ENCODE results near the gene RAD51B. TPM values are rescaled to one million over a fixed set of nuclear protein-coding genes. Genes with fewer than 3 reads are reported as not detected.

RAD51B gene
- total RNA-seq, 1 experiment from 2014 or later, result 10.8 TPM

DNA sequence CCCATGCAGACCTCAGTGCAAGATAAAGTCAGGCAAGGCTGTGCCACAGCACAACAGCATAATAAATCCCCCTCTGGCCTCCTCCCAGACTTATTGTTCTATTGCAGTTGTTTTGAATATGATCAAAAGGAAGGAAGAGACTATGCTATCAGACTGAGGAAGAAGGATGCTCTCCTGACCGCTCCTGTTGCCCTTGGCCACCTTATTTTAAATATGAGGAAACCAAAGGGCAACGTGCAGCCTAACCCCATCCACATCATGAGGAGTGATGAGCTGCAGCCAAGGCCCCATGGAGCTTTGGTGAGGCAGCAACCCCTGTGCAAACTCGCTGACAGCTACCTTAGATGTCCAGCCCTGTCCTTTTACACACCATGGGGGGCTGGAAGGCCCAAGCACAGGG is 681.6 kb downstream of the RAD51B start:
- TF ChIP-seq, protein P1, sequence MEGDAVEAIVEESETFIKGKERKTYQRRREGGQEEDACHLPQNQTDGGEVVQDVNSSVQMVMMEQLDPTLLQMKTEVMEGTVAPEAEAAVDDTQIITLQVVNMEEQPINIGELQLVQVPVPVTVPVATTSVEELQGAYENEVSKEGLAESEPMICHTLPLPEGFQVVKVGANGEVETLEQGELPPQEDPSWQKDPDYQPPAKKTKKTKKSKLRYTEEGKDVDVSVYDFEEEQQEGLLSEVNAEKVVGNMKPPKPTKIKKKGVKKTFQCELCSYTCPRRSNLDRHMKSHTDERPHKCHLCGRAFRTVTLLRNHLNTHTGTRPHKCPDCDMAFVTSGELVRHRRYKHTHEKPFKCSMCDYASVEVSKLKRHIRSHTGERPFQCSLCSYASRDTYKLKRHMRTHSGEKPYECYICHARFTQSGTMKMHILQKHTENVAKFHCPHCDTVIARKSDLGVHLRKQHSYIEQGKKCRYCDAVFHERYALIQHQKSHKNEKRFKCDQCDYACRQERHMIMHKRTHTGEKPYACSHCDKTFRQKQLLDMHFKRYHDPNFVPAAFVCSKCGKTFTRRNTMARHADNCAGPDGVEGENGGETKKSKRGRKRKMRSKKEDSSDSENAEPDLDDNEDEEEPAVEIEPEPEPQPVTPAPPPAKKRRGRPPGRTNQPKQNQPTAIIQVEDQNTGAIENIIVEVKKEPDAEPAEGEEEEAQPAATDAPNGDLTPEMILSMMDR (conservative IDR thresholded peaks at IDR 0.05; ENCODE audit: low read depth, low read length), result no peak
- no peak for TF ChIP-seq EZH2phosphoT487 (IDR thresholded peaks at IDR 0.05; ENCODE audit: borderline replicate concordance, low read length)
- no peak for TF ChIP-seq EZH2 (IDR thresholded peaks at IDR 0.05; ENCODE audit: low read length, unreplicated experiment)
- Histone ChIP-seq H3F3A (ENCODE audit: low read length, unreplicated experiment) (no peaks in the 10 kb centered on the region), H3K79me2 (ENCODE audit: low read length) (no peaks in the 10 kb centered on the region), H3K4me3 (ENCODE audit: low read length) (no peak overlapping the region), H3K27ac (ENCODE audit: low read length) (no peak overlapping the region), H3K9me2 (replicated peaks; ENCODE audit: low read length) (no peaks in the 10 kb centered on the region), H3K9ac (ENCODE audit: low read length) (no peak overlapping the region), H2AFZ (ENCODE audit: low read length) (no peak overlapping the region), H3K4me2 (ENCODE audit: low read length) (no peak overlapping the region), H3K9me3 (ENCODE audit: low read length) (no peaks in the 10 kb centered on the region), H3K4me1 (ENCODE audit: insufficient read depth, low read length) (peaks cover 6% of the 10 kb centered on the region), H3K36me3 (ENCODE audit: low read depth, low read length) (no peaks in the 10 kb centered on the region), H3K27me3 (ENCODE audit: low read length) (no peaks in the 10 kb centered on the region), H4K20me1 (ENCODE audit: low read length) (no peaks in the 10 kb centered on the region)
- ATAC-seq, result no peak
- CTCF ChIA-PET, result interaction anchor here (0.5 kb wide), 1 partner anchor 170 kb away, joined by 5 read pairs; no protein-coding TSS in a partner anchor
- intact Hi-C loops (cut with micrococcal nuclease), result no loop called here
- POLR2A ChIA-PET (ENCODE audit: unreplicated experiment), result no interaction called here
- BruUV-seq (replicated peaks), result no TSS peak
- no peak for DNase-seq

DNA sequence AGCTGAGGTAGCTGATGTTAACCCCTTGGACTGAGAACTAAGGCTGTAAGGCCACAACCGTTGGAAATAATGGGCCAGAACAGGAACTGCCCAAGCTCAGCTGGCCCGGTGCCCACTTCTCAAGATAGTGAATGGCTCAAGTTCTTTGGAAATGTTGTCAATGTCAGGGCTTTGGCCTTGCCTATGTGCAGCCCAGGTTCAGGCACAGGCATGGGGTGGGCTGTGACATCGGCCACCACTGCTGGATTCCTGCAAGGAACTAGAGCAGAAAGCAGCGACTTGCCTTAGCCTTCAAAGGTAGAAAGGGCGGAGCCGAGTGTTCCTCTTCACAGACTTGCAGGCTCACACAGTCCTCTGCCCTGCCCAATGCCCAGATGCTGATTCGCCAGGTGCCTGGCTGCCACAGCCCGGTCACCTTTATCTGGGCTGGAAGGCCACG is 682.1 kb downstream of the RAD51B start:
- ChIA-PET CTCF (no interaction called here), POLR2A (ENCODE audit: unreplicated experiment) (no interaction called here)
- no peak overlapping the region for H3K9ac ChIP-seq (ENCODE audit: low read length)

DNA sequence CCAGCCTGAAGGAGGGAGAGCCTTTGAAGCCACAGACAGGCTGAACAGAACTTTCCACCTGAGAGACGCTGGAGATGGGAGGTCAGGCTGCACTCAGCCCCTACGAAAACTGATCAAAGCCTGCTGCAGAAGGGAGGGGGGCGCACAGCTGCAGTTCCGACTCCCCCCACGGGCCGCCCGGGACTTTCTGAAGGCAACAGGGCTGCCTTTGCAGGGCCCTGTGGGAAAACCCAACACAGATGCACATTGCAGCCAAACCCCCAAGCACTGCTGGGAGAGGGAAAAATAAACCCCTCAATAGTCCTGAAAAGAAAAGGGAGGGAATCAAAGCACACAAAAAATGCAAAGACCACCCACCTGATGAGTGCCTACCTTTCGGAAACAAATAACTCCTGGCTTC is 682.7 kb downstream of the RAD51B start:
- Histone ChIP-seq H3K4me1 (ENCODE audit: insufficient read depth, low read length) (peaks cover 16% of the 10 kb centered on the region), H3K4me2 (ENCODE audit: low read length) (no peak overlapping the region), H3K9ac (ENCODE audit: low read length) (no peak overlapping the region), H3K9me2 (replicated peaks; ENCODE audit: low read length) (no peaks in the 10 kb centered on the region), H3K36me3 (ENCODE audit: low read depth, low read length) (no peaks in the 10 kb centered on the region), H3F3A (ENCODE audit: low read length, unreplicated experiment) (no peaks in the 10 kb centered on the region), H3K79me2 (ENCODE audit: low read length) (no peaks in the 10 kb centered on the region), H3K4me3 (ENCODE audit: low read length) (no peak overlapping the region), H4K20me1 (ENCODE audit: low read length) (no peaks in the 10 kb centered on the region), H2AFZ (ENCODE audit: low read length) (no peak overlapping the region), H3K27ac (ENCODE audit: low read length) (no peak overlapping the region), H3K27me3 (ENCODE audit: low read length) (no peaks in the 10 kb centered on the region), H3K9me3 (ENCODE audit: low read length) (no peaks in the 10 kb centered on the region)
- no peak for ATAC-seq
- no peak for DNase-seq
- ChIA-PET CTCF (no interaction called here), POLR2A (ENCODE audit: unreplicated experiment) (no interaction called here)
- no TSS peak for BruUV-seq (replicated peaks)
- intact Hi-C loops (cut with micrococcal nuclease), result no loop called here
- TF ChIP-seq, protein P1 (conservative IDR thresholded peaks at IDR 0.05; ENCODE audit: low read depth, low read length), result no peak
- no peak for TF ChIP-seq EZH2phosphoT487 (IDR thresholded peaks at IDR 0.05; ENCODE audit: borderline replicate concordance, low read length)
- TF ChIP-seq EZH2 (IDR thresholded peaks at IDR 0.05; ENCODE audit: low read length, unreplicated experiment), result no peak

More for the DNA sequence above, 682.1 kb downstream of the RAD51B start:
- Histone ChIP-seq H3K36me3 (ENCODE audit: low read depth, low read length) (no peaks in the 10 kb centered on the region), H3K4me2 (ENCODE audit: low read length) (no peak overlapping the region), H3K79me2 (ENCODE audit: low read length) (no peaks in the 10 kb centered on the region), H3K4me1 (ENCODE audit: insufficient read depth, low read length) (peaks cover 10% of the 10 kb centered on the region), H4K20me1 (ENCODE audit: low read length) (no peaks in the 10 kb centered on the region), H3K27ac (ENCODE audit: low read length) (no peak overlapping the region), H3K9me2 (replicated peaks; ENCODE audit: low read length) (no peaks in the 10 kb centered on the region), H3K4me3 (ENCODE audit: low read length) (no peak overlapping the region), H3K9me3 (ENCODE audit: low read length) (no peaks in the 10 kb centered on the region), H2AFZ (ENCODE audit: low read length) (no peak overlapping the region), H3F3A (ENCODE audit: low read length, unreplicated experiment) (no peaks in the 10 kb centered on the region), H3K27me3 (ENCODE audit: low read length) (no peaks in the 10 kb centered on the region)
- ATAC-seq, result no peak
- no peak for DNase-seq
- no peak for TF ChIP-seq EZH2phosphoT487 (IDR thresholded peaks at IDR 0.05; ENCODE audit: borderline replicate concordance, low read length)
- TF ChIP-seq, protein P1 (conservative IDR thresholded peaks at IDR 0.05; ENCODE audit: low read depth, low read length), result no peak
- TF ChIP-seq EZH2 (IDR thresholded peaks at IDR 0.05; ENCODE audit: low read length, unreplicated experiment), result no peak
- intact Hi-C loops (cut with micrococcal nuclease), result no loop called here
- BruUV-seq (replicated peaks), result no TSS peak

All from PC-3 (cell line).